A204.1 (cell line): ENCODE measurements around the gene CIT.
"Not testable (repeated sequence)": the region's sequence is repeated elsewhere in the genome, so short reads cannot be mapped to it uniquely, and the experiment has no call there.

Experiments
- FAIRE-seq: peaks from 2 replicates; lab custom pipeline; 2012; peaks lifted over from hg19 to GRCh38; lab: Jason Lieb, UNC

Gene CIT

DNA sequence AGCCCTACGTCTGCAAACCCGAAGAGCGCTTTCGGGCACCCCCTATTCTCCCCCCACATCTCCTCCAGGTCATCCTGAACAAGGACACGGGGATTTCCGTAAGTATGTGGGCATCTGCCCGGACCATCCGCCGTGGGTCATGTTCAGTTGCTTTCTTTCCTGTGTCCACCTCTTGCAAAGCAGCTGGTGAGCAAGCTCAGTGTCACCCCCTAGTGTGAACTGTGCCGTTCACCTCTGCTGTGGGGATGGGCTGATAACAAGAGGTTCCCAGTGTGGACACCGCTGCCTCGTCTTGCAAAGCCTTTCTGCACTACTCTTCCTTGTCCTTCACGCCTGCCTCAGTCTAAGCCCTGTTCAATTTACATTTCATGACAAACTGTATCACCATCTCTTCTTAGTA, 200.5 kb downstream of the CIT start:
- no peak for FAIRE-seq

DNA sequence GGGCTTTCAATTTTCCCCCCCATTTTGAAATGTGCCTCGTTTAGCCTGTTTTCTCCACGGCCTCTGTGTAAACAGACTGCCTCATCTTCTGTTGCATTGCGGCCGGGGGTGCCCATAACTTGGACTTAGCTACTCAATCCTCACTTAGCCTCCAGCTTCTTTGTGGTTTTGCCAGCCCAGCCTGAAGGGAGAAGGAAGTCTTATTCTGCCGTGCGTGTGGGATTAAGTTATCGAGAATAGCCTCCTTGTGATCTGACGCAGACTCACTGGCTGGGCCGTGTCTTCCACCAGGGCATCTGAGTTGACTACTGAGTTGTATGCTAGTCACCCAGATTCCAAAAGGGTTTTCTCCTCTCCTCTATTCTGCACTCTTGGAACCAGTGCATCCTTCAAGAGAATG, 201.1 kb downstream of the CIT start:
- FAIRE-seq: no peak

DNA sequence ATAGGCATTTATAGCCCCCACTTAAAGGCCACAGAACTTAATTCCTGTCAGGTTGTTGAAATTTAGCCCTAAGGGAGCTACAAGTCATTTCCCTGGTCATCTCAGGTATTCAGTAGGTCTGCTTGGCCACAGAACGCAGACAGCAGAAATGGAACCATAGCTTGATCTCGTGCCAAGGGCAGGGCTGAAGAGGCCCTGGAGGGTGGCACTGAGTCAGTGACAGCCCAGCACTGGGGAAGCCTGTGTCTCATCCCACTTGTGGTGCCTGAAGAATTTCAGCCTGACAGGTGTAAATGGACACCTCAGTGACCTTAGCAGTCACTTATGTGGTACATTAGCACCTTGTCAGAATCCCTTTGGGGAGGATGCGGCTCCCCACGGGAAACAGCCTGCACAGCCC, 202.6 kb downstream of the CIT start:
- no peak for FAIRE-seq

DNA sequence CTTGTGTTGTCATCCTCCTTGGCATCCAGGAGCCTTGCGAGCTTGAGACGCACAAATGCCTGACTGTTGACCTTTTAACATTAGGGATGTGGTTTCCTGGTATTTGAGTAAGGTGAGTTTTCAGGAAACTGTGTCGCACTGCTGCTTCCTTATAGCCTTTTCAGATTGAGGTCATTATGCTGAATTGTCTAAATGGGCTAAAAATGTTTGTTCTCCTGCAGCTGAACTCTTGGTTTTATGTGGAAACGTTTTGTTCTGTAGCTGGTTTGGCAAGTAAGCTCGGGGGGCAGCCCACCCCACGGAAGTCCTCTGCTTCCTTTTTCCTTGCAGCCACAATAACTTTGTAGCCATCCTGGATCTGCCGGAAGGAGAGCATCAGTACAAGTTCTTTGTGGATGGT, 203.5 kb downstream of the CIT start:
- FAIRE-seq: no peak

DNA sequence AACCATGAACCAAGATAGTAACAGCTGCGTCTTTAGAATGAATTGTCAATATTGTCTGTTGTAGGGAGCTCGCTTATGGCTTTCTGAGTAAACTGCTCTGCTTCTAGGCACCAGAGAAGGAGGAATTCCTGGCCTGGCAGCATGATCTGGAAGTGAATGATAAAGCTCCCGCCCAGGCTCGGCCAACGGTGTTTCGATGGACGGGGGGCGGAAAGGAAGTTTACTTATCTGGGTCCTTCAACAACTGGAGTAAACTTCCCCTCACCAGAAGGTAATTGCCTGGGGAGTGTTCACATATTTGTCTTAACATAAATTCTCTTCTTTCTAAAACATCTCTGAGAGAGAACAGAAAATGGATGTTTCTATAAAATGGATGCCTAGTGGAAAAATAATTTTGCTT, 204.9 kb downstream of the CIT start:
- no peak for FAIRE-seq

DNA sequence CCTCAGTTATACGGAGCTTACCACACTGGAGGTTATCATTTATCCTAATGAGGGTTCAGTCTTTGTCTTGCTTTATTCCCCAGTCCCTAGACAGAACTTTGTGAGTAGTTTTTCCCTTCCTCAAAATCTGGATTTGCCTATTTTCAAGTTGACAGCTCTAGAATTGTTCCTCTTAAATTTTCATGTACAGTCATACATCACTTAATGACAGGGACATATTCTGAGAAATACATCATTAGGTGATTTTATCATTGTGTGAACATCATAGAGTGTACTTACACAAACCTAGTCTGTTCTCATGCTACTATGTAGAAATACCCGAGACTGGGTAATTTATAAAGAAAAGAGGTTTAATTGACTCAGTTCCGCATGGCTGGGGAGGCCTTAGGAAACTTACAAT, 206.1 kb downstream of the CIT start:
- FAIRE-seq: no peak

DNA sequence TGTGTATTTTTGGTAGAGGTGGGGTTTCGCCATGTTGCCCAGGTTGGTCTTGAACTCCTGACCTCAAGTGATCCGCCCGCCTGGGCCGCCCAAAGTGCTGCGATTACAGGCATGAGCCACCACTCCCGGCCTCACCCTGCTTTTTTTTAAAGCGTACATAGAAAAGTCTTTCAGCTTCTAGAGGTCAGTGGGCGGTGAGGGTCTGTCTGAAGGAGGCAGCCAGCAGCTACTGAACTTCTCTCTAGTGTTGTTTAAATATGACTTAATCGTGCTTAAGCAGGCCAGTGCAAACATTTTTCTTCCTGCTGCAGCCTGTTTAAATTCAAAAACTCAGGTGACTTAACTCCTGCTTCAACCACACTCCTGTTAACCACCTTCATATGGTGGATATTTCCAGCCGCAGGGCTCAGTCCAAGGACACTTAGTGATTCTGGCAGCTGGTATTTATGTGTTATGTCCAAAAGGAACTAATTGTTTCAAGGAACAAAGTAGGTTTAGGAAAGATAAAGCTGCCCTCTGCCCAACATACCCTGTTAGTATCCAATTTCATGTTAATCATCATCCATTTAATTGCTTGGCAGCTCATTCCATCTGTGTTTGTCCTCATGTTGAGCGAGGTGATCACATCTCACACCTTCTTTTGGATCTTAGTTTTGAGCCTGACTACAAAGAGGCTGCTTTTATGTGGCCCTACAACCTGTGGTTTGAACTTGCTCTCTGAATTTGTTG, 207.2 kb downstream of the CIT start:
- no peak for FAIRE-seq

DNA sequence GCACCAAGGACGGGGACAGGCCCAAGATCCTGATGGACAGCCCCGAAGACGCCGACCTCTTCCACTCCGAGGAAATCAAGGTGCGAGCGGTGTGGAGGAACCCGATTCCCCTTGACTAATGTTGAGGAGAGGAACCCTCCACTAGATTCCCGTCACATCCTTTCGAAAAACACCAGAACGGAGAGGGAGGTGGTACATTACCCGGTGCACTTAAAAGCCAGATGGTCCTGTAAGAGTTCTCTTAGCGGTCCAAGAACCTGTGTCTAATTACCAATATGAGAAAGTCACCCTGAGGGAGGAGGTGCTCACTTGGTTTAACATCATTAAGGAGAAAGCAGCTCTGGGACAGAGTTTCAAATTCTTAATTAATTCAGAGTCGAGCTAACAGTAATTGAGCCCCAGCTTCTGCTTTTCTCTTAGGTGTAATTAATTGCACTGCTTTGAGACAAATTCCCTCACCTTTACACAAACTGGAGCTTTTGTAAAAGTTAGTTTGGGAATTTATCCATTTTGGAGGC, 208.7 kb downstream of the CIT start:
- no peak for FAIRE-seq

DNA sequence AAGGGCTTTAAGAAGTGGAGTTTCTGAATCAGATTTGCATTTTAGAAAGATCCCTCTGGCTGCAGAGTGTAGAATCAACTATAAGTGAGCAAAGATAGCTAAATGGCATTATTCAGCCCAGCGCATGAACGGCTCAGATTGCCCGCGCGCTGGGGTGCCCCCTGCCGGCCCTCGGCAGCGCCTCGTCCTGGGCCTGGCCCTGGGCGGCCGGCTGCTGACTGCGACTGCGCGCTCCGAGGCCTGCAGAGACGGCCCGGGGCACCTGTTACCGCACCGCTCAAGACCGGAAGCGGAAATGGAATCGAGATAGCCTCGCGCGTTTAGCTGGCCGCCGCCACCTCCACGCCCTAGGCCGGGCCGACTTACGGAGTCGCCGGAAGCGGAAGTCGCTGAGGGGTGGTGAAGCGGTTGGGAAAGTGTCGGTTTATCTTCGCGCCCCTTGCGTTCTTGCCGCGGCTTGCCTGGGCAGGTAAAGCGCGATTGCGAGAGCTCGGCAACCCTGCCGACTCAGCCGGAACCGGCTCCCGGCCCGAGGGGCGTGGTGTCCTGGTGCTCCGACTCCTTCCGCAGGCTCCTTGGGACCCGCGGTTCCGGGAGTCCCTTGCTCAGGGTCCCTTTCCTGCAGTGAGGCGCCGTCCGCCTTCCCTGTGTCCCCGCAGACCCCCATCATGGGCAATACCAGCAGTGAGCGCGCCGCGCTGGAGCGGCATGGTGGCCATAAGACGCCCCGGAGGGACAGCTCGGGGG, 209.4 kb downstream of the CIT start, which contains the start of gene PRKAB1:
PRKAB1 (plus strand) TSS at position 557 of the 747 bp plus-strand sequence; CDS start at position 669, 112 bp downstream.
- FAIRE-seq: peak; percentile 61

DNA sequence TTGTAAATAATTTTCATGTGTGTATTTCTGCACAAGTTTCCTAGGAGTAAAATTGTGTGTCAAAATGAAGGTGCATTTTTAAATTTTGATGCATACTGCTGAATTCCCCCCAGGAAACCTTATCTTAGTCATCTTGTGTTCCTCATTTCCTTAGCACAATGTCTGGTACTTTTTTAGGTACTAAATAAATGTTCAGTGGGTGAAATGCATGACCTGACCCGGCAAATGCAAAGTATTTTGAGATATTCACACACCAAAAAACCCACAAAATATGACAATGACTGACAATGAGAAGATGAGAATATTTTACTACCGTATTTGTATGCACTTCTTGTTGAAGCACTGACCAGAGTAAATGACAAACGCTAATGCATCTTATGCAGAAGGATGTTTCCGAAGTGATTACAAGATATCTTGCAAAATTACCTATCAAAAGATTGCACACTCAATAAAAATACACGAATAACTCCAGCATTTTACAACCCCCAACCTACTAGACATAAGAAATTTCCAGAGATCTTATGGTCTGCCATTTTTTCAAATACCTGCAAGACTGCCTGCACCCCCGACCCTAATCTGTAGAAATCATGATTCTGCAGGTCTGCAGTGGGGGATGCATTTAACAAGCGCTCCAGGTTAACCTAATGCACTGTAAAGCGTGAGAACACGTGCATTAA, 210.1 kb downstream of the CIT start:
- no peak for FAIRE-seq

DNA sequence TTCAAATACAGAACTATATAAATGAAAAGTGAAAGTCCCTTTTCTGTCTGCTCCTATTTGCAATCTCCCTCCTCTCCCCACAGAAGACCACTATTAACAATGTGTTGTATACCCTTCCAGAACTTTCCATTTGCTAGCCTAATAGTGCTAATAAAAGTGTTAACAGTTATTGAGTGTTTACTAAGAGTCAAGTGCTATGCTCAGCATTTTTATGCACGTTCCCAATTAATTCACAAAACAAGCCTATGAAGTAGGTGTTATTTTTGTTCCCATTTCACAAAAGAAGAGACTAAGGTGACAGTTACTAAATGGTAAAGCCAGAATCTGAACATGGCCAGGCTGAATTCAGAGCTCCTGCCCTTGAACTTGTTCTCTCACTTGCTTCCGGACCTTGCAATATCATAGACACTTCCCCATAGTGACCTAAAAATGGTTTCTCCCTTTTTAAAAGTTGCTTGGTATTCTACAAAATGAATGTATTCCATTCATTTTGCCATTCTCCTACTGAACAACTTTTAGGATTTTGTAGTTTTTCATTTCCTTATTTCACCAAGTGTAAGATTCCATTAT, 210.8 kb downstream of the CIT start:
- FAIRE-seq: no peak

DNA sequence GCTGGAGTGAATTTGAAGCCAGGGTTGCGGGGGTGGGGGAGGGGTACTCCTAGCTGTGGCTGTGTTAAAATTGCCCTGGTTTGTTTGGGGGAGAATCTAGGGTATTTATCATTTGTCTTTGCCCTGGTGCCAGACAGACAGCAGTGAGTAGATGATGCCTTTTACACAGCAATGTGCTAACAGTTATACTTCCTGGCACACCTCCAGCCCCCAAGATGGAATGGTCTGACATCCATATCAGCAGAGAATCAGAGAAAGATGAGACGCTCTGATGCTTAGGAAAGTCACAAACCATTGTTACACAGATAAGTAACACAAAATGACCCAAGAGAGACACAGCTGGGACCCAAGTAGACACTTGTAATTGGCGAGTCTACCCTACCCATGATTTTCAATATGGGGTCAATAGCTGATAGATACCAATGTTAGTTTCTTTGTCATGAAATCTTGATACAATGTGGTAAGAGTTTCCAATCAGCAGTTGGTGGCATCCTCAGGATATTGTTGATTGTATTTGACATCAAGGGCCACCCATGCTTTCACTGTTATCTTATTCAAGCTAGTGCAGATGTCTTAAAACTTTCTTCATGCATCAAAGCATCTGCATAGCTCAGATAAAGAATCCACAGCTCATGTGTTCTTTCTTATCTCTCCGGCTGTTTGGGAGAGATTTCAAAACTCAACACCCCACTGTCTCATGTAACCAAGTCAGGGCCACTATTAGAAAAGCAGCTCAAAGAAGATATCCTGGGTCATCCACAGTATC, 211.8 kb downstream of the CIT start:
- no peak for FAIRE-seq

DNA sequence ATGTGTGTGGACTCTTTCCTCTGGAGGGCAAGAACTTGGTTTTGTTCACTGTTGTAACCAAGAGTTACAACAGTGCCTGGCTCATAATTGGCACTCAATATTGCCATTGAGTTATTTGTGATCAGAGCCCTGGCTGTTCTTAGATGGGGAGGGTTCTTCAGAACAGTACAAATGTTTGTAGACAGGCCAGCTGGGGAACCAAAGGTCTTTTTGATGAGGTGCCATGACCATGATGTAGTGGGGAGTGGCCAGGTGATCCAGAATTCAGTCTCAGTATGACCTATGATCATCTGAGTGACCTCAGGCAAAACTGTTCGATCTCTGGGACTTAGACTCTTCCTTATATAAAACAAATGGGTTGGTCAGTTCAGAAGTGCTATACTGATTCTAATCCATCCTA, 212.5 kb downstream of the CIT start:
- no peak for FAIRE-seq

DNA sequence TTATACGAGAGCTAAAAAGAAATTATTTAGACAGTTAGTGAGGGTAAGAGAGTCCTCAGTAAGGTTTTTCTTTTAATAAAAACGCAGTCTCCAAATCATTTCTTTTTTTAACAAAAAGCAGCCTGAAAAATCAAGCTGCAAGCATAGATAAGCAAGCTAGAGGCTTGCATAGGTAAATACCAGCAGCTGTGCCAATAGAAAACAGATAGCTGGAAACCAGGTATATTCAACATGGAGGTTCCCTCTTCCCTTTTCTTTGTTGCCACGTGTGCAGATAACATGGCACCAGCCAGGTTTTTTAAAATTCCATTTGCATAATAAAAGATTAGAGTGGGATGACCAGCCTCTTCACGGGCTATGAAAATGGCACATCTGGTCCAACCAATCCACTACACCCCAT, 215.2 kb downstream of the CIT start:
- no peak for FAIRE-seq

DNA sequence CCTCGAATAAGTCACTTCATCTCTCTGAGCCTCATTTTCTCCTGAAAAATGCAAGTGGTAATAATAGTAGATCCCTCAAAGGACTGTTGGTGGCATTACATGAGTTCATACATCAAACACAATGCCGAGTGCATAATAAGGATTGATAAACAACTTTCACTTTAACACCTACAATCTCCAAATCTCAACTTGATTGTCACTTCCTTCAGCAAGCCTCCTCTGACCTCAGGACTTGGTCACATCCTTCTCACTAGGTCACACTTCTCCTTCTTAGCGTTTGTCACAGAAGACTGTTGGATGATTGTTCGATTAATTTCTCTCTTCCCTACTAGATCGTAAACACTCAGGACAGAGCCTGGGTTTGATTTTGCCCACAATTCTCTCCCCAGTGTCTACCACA, 217.0 kb downstream of the CIT start:
- FAIRE-seq: no peak

DNA sequence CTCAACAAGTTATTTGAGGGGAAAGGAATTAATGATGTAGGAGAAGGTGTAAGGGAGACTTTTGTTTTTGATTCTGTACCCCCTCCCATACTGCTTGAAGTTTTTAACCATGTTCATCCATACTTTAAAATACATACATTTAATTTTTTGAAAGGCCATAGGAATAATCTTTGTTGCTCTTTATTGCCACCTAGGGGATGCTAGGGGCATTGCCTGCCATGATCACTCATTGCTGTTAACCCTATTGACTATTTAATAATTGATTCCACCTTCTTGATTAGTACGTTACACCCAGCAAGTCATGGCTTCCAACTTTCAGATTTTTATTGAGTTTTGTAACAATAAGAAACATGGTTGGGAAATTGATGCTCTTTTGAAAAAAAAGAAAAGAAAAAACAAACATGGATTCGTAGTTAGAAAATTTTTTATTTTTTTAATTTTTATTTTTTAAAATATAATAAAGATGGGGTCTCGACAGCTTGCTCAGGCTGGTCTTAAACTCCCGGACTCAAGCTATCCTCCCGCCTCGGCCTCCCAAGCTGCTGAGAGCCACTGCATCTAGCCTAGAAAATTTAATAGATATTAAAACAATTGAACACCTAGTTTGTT, 217.7 kb downstream of the CIT start:
- peak; percentile 37 for FAIRE-seq

DNA sequence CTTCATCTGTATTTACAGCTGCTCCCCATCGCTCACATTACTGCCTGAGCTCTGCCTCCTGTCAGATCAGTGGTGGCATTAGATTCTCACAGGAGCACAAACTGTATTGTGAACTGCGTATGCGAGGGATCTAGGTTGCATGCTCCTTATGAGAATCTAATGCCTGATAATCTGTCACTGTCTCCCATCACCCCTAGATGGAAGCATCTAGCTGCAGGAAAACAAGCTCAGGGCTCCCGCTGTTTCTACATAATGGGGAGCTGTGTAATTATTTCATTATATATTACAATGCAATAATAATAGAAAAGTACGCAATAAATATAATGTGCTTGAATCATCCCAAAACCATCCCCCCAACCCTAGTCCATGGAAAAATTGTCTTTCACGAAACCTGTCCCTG, 219.0 kb downstream of the CIT start:
- FAIRE-seq: not testable (repeated sequence)

DNA sequence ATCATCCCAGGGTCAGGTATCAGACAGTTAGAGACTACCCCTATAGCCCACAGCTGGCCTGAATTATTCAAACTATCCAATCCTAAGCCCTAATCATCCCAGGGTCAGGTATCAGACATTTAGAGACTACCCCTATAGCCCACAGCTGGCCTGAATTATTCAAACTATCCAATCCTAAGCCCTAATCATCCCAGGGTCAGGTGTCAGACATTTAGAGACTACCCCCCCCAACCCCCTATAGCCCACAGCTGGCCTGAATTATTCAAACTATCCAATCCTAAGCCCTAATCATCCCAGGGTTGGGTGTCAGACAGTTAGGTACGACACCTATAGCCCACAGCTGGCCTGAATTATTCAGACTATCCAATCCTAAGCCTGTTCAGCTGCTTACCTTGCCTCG, 220.1 kb downstream of the CIT start:
- FAIRE-seq: not testable (repeated sequence)

DNA sequence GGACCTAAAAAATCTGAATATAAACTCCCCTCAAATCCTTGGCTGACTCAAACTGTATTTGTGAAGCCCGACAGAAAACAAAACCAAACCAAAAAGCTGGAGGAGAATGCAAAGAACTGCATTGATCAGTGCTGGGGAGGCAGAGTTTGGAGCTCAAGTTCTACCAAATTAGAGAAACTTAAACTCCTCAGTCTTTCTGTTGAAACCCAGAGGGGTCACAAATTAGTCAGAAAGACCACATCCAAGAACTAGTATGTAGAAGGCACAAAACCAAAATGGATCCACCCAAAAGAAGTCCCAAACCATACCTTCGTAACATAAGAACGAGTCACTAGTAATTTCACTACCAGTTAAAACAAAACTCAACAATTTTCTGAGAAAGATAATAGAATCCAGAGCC, 224.5 kb downstream of the CIT start:
- FAIRE-seq: no peak

DNA sequence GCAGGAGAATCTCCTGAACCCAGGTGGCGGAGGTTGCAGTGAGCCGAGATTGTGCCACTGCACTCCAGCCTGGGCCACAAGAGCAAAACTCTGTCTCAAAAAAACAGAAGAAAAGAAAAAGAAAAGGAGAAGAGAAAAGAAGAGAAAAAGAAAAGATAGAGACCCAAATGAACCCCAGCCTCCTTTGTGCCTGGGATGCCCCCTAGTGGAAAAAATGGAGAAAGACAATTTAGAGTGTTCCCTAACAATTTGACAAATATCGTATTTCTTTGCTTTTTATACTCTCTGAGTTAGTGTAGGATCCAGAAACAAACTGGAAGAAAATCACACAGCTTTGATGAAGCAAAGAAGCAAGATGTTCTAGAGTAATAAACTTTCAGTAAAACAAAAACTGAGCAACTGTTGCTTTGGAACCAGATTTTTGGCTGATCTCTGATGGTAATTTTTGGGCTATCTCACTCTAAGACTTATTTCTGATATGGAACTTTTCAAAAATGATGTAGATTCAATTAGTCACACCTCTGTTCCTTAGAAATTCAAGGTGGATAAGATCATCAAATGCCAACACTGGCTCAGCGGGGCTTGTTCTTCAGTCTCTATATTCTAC, 227.8 kb downstream of the CIT start:
- peak; percentile 70 for FAIRE-seq

DNA sequence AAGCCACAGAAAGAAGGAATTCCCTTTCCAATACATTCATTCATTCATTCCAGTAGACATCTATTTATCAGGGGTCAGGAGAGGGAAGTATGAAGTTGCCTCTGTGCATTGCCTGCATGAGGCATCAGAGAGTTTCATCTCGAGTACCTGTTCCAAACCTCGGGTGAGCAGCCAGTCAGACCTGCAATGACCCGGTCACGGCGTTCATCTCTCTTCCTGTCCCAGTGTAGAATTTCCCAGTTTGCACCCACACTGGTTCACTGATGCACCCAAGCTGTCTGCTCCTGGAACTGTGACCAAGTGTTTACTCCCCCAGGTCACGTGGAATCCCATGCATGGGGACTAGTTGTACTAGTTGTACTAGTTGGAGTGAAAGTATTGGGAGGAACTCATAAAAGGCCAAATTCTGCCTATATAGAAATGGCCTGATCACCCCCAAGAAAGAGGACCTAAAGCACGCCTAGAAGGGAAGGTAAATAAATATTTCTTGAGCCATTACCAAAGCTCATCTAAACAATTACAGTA, 231.5 kb downstream of the CIT start:
- FAIRE-seq: no peak
